BE2C (cell line): Measurements from ENCODE around the gene LRRFIP1.

Source experiments
- DNase-seq: peaks from one replicate; pipeline ENCODE4 v3.0.0-alpha.2; 2020
- H3K27me3 ChIP-seq: fragments of 250-450 bp; sonication (Bioruptor Pico); 2 replicates; pipeline ENCODE4 v1.5.1; 2020; ENCODE audit warnings: mild to moderate bottlenecking
- H3K36me3 ChIP-seq: fragments of 250-450 bp; sonication (Bioruptor Pico); 2 replicates; pipeline ENCODE4 v1.5.1; 2020; ENCODE audit warnings: mild to moderate bottlenecking
- H3K4me1 ChIP-seq: fragments of 250-450 bp; sonication (Bioruptor Pico); 2 replicates; pipeline ENCODE4 v1.5.1; 2020
- H3K4me3 ChIP-seq: 2 replicates; pipeline ENCODE4 v1.5.1; 2011; ENCODE audit warnings: low read depth, low read length
- H3K9me3 ChIP-seq: fragments of 250-450 bp; sonication (Bioruptor Pico); 2 replicates; pipeline ENCODE4 v1.5.1; 2020
- CTCF ChIP-seq: IDR thresholded peaks from 2 replicates; pipeline ENCODE4 v1.5.1; 2012; ENCODE audit warnings: mild to moderate bottlenecking, low read depth, low read length

The LRRFIP1 gene

GRCh38 chr2:237583385-237584295, 43.7 kb upstream of the LRRFIP1 start:
- Histone ChIP-seq H3K4me1 (0 out of 2 replicates have a peak, but pooled peaks cover 4% of the 10 kb centered on the region), H3K36me3 (no peaks in the 10 kb centered on the region)

GRCh38 chr2:237585590-237586221, 41.7 kb upstream of the LRRFIP1 start:
- Histone ChIP-seq H3K36me3 (no peaks in the 10 kb centered on the region), H3K4me1 (0 out of 2 replicates have a peak, but pooled peaks cover 4% of the 10 kb centered on the region), H3K4me3 (no peak overlapping the region), H3K9me3 (no peaks in the 10 kb centered on the region), H3K27me3 (no peaks in the 10 kb centered on the region)
- no peak for DNase-seq
- no peak for TF ChIP-seq CTCF

More at GRCh38 chr2:237583385-237584295, 43.7 kb upstream of the LRRFIP1 start:
- Histone ChIP-seq H3K9me3 (no peaks in the 10 kb centered on the region), H3K27me3 (no peaks in the 10 kb centered on the region), H3K4me3 (no peak overlapping the region)
- 0 out of 2 replicates have a peak, but pooled peaks have one; percentile 3 for TF ChIP-seq CTCF
- DNase-seq = no peak

GRCh38 chr2:237588044-237588696, 39.2 kb upstream of the LRRFIP1 start:
- Histone ChIP-seq H3K4me1 (no peaks in the 10 kb centered on the region), H3K9me3 (no peaks in the 10 kb centered on the region), H3K36me3 (no peaks in the 10 kb centered on the region), H3K27me3 (no peaks in the 10 kb centered on the region), H3K4me3 (no peak overlapping the region)
- DNase-seq = no peak
- TF ChIP-seq CTCF = no peak

GRCh38 chr2:237590272-237591140, 36.9 kb upstream of the LRRFIP1 start, which contains the start of gene RAB17:
RAB17 (minus strand) TSS chr2:237590734; CDS start chr2:237586154, 4,580 bp downstream.
- Histone ChIP-seq H3K27me3 (no peaks in the 10 kb centered on the region), H3K9me3 (no peaks in the 10 kb centered on the region), H3K4me1 (no peaks in the 10 kb centered on the region), H3K4me3 (no peak within 1 kb of the TSS), H3K36me3 (no peaks in the 10 kb centered on the region)
- no peak for TF ChIP-seq CTCF
- DNase-seq = no peak

- DNase-seq = no peak
- H3K27me3 ChIP-seq = no peaks in the 10 kb centered on the region
- H3K4me3 ChIP-seq = no peak overlapping the region
These were observed 36.1 kb upstream of the LRRFIP1 start for GRCh38 chr2:237591141-237591881.

More at GRCh38 chr2:237591141-237591881, 36.1 kb upstream of the LRRFIP1 start:
- Histone ChIP-seq H3K9me3 (no peaks in the 10 kb centered on the region), H3K4me1 (no peaks in the 10 kb centered on the region), H3K36me3 (no peaks in the 10 kb centered on the region)
- no peak for TF ChIP-seq CTCF
